Stimulated activated CD4-positive, alpha-beta T cell treated with anti-CD3 and anti-CD28 coated beads, TNF-alpha, amount 100 ng/mL, for 48 hours (primary cell): ENCODE measurements around the gene LBP.
"Not testable (repeated sequence)": the region's sequence is repeated elsewhere in the genome, so short reads cannot be mapped to it uniquely, and the experiment has no call there.

Experiments
- DNase-seq, 3 donors: peaks; one replicate each; pipeline ENCODE4 v3.0.0-alpha.2; 2020; ENCODE audit warnings: low read depth in 3 of 3

Gene LBP

GRCh38 chr20:38402089-38402488 is 55.8 kb downstream of the LBP start:
- DNase-seq = no peak

- no peak for DNase-seq
Observed at GRCh38 chr20:38402816-38403215, 56.5 kb downstream of the LBP start.

- no peak for DNase-seq
Observed at GRCh38 chr20:38404016-38404415, 57.7 kb downstream of the LBP start.

- DNase-seq = no peak
Observed at GRCh38 chr20:38405132-38405531, 58.9 kb downstream of the LBP start.

GRCh38 chr20:38406476-38406875 is 60.2 kb downstream of the LBP start:
- no peak for DNase-seq

- no peak for DNase-seq
Observed at GRCh38 chr20:38407321-38407720, 61.0 kb downstream of the LBP start.

- not testable (repeated sequence) for DNase-seq
Observed at GRCh38 chr20:38407822-38408221, 61.5 kb downstream of the LBP start.

- no peak for DNase-seq
Observed at GRCh38 chr20:38412877-38413577, 66.7 kb downstream of the LBP start.

GRCh38 chr20:38414769-38415450 is 68.6 kb downstream of the LBP start:
- DNase-seq = no peak

GRCh38 chr20:38418509-38419204 is 72.4 kb downstream of the LBP start:
- no peak for DNase-seq

GRCh38 chr20:38420388-38421085 is 74.3 kb downstream of the LBP start:
- no peak for DNase-seq

- no peak for DNase-seq
Observed at GRCh38 chr20:38421915-38422314, 75.6 kb downstream of the LBP start.

GRCh38 chr20:38423541-38423940 is 77.3 kb downstream of the LBP start:
- DNase-seq = no peak

GRCh38 chr20:38424401-38424800 is 78.1 kb downstream of the LBP start:
- no peak for DNase-seq

- DNase-seq = peak in 1 of 3 donors; percentile 34
Observed at GRCh38 chr20:38426006-38426897, 80.0 kb downstream of the LBP start.
